GM12878 (cell line): ENCODE results near the gene ASMTL.
A peak's percentile ranks its signal among the peaks of the same experiment; 100 is the strongest.

ENCODE experiments used
- CREB1 ChIP-seq: IDR thresholded peaks from 2 replicates; pipeline ENCODE4 v1.6.1; 2012; ENCODE audit warnings: low read depth, mild to moderate bottlenecking, inconsistent platforms
- CTCF ChIP-seq, 3 experiments: IDR thresholded peaks in 2 of 3; conservative IDR thresholded peaks in 1 of 3; 2 replicates each; pipeline ENCODE4 v1.5.1; 2011; ENCODE audit warnings: low read depth in 3 of 3, low read length in 3 of 3, mild to moderate bottlenecking in 3 of 3, control low read depth in 2 of 3, moderate library complexity in 2 of 3, inconsistent platforms in 1 of 3, mixed read lengths in 1 of 3; ENCODE audit not compliant: control insufficient read depth in 2 of 3, insufficient read depth in 1 of 3; ENCODE audit errors: extremely low read depth in 1 of 3
- ELK1 ChIP-seq: IDR thresholded peaks from 2 replicates; pipeline ENCODE4 v1.6.1; 2012; ENCODE audit warnings: low read depth, low read length, improper control_type of control experiment
- FOXM1 ChIP-seq: IDR thresholded peaks from 2 replicates; pipeline ENCODE4 v1.6.1; 2012; ENCODE audit warnings: low read depth, mild to moderate bottlenecking, inconsistent platforms, low read length, moderate library complexity
- GABPA ChIP-seq: IDR thresholded peaks from 2 replicates; pipeline ENCODE4 v1.6.1; 2014; ENCODE audit warnings: antibody characterized with exemption, low read depth, mild to moderate bottlenecking, inconsistent platforms
- POLR2A ChIP-seq: IDR thresholded peaks from 2 replicates; pipeline ENCODE4 v1.6.1; 2011; ENCODE audit warnings: low read depth, mild to moderate bottlenecking, low read length
- POLR2AphosphoS2 ChIP-seq: IDR thresholded peaks from 2 replicates; pipeline ENCODE4 v1.6.1; 2011; ENCODE audit warnings: low read depth, mild to moderate bottlenecking, low read length, improper control_type of control experiment, moderate library complexity
- POLR2AphosphoS5 ChIP-seq: IDR thresholded peaks from 2 replicates; pipeline ENCODE4 v1.6.1; 2011; ENCODE audit warnings: mild to moderate bottlenecking, low read length, inconsistent platforms
- SMC3 ChIP-seq: IDR thresholded peaks from 2 replicates; pipeline ENCODE4 v1.6.1; 2011; ENCODE audit warnings: low read length, improper control_type of control experiment, borderline replicate concordance
- SRF ChIP-seq, 2 experiments: IDR thresholded peaks; 2 replicates each; pipeline ENCODE4 v1.6.1; 2011; ENCODE audit warnings: low read depth in 2 of 2, low read length in 2 of 2, mild to moderate bottlenecking in 1 of 2, moderate library complexity in 1 of 2
- TBL1XR1 ChIP-seq: IDR thresholded peaks from 2 replicates; pipeline ENCODE4 v1.6.1; 2012; ENCODE audit warnings: low read depth, low read length, improper control_type of control experiment
- ZNF622 ChIP-seq: fragments of 450-650 bp; IDR thresholded peaks from 2 replicates; pipeline ENCODE4 v1.6.1; 2017; ENCODE audit warnings: mild to moderate bottlenecking, inconsistent platforms
- TF ChIP-seq, protein P1 (sequence below): IDR thresholded peaks from 2 replicates; pipeline ENCODE4 v1.6.1; 2011; ENCODE audit warnings: low read depth, mild to moderate bottlenecking, low read length, moderate library complexity, borderline replicate concordance; ENCODE audit errors: extremely low read depth
- TF ChIP-seq, protein P2 (sequence below): IDR thresholded peaks from 2 replicates; pipeline ENCODE4 v1.6.1; 2011; ENCODE audit warnings: borderline replicate concordance, low read depth, mild to moderate bottlenecking, moderate library complexity, mixed read lengths, low read length; ENCODE audit not compliant: insufficient read depth; ENCODE audit errors: extremely low read length

DNA sequence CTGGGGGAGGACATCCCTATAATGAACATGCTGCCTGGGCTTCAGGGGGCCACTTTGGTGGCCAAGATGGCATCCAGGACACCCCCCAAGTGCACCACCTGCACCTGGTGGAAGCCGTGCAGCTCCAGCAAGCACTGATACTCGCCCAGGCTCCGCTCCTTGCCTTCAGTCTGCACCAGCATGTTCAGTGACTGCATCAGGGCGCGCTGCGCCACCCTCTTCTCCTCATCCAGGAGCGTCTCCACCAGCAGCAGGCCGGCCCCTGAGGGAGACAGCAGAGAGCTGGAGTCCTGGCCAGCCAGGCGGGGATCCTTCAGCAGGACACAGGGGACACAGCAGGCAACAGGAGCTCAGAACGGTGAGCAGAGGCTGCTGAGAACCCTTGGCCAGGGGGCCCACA lies 49.5 kb downstream of the ASMTL start:
- TF ChIP-seq GABPA (no peak), POLR2A (peak; percentile 56; the same call in 1 of the 2 replicates), TBL1XR1 (no peak), CTCF (IDR thresholded peaks at IDR 0.05 in 2 of 3, conservative IDR thresholded peaks at IDR 0.05 in 1 of 3; ENCODE audit: control insufficient read depth in 2 of 3, extremely low read depth in 1 of 3, insufficient read depth in 1 of 3, low read depth in 3 of 3, low read length in 3 of 3) (no peak), POLR2AphosphoS5 (no peak), CREB1 (no peak), SRF (IDR thresholded peaks at IDR 0.05; ENCODE audit: low read depth in 2 of 2, low read length in 2 of 2) (no peak), ELK1 (no peak), ZNF622 (no peak), SMC3 (no peak), POLR2AphosphoS2 (no peak), FOXM1 (no peak)
- TF ChIP-seq, protein P1, sequence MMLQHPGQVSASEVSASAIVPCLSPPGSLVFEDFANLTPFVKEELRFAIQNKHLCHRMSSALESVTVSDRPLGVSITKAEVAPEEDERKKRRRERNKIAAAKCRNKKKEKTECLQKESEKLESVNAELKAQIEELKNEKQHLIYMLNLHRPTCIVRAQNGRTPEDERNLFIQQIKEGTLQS, result no peak
- TF ChIP-seq, protein P2, sequence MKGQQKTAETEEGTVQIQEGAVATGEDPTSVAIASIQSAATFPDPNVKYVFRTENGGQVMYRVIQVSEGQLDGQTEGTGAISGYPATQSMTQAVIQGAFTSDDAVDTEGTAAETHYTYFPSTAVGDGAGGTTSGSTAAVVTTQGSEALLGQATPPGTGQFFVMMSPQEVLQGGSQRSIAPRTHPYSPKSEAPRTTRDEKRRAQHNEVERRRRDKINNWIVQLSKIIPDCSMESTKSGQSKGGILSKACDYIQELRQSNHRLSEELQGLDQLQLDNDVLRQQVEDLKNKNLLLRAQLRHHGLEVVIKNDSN, result no peak
